HT-29 (cell line): ENCODE results near the gene WDR37. TPM values are rescaled to one million over a fixed set of nuclear protein-coding genes. Genes with fewer than 3 reads are reported as not detected.

ENCODE experiments used
- DNase-seq: peaks from one replicate; pipeline ENCODE4 v3.0.0-alpha.2; 2015; ENCODE audit warnings: low spot score
- total RNA-seq: library from RNA; depleted of rRNA; stranded (reverse); fragments of >200 nt; shearing (Covaris generic); gene quantifications from 2 replicates; pipeline ENCODE4 v1.2.3, GENCODE V29; 2014

Gene WDR37
- total RNA-seq, 1 experiment from 2014 or later, result 7.2 TPM

DNA sequence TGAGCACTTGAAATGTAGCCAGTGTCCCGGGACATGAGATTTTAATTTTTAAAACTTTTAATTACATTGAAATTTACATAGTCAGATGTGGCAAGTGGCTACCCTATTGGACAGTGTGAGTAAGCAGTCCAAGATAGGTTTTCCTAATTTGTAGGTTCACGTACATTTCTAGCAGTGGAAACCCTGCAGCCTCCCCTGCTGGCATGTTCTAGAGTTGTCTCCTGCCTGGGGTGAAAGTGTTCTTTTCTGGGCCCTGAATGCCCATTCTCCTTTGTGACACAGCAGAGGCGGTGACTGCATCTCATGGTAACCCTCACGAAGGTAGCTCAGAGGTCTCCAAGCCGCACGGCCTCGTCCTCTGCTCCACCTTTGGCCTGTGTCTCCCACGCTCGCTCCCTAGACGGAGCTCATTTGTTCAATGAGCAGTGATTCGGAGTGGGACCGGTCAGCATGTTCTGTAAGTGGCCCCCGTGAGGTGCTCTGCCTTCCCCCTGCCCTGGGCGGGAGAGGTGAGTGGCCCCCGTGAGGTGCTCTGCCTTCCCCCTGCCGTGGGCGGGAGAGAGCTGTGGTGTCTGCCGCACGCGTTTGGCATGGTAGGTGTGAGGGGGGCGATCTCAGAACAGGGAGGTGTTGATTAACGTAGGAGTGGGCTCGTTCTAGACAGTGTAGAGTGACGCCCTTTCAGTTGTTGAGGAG is 18.0 kb downstream of the WDR37 start:
- peak; percentile 3 for DNase-seq

DNA sequence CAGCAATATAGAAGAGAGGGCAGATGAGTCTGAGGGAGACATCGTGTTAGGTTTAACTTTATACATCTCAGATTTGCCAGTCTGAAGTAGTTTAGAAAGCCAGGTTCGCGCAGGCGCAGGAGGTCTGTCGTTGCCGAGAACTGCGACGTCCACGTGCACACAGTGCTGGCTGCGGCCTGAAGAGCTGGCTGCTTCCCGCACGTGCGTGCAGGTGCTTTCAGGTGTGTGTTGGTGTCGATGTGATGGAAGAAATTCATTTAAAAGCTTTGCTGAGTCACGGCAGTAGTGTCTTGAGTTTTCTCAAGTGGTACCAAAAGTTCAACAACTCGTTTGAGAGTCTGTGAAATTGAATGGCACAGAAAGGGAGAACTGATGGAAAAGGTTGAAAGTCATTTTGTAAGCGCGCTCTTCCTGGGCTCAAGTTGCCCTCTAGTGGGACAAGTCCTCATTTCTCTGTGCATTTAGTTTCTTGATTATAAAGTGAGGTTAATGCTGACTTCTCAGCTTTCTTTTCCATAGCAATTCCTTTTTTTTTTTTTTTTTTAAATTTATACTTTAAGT is 18.6 kb downstream of the WDR37 start:
- DNase-seq, result no peak

DNA sequence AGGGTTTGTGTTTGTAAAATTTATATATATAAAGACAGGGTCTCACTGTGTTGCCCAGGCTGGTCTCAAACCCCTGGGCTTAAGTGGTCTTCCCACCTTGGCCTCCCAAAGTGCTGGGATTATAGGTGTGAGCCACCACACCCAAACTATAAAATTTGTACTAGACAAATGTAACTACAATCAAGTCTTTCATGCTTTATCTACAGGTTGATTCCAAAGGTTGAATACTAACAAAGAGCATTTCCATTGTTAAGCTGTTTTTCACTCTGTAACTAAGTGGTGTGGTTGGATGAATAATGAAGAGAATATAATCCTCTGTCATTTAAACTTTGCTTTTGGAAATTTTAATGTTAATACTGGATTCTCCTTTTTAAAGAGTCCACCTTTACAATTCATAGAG is 22.5 kb downstream of the WDR37 start:
- no peak for DNase-seq

DNA sequence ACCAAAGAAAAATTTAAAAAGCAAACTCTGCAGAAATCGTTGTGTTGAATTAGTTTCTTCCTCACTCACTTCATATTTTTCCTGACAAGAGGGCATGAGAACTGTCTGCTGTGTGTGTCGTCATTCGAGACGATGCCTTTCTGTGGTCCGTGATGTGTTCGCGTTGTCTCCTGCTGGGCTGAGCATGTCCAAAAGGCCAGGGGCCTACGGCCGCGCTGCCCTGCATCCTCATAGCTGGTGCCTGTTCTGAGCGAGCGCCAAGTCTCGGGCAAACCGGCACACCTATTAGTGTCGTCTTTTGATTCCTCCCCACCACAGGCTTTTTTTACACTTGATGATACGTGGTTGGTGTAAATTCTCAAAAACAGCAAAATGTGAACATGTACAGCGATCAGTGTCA is 27.4 kb downstream of the WDR37 start:
- no peak for DNase-seq

DNA sequence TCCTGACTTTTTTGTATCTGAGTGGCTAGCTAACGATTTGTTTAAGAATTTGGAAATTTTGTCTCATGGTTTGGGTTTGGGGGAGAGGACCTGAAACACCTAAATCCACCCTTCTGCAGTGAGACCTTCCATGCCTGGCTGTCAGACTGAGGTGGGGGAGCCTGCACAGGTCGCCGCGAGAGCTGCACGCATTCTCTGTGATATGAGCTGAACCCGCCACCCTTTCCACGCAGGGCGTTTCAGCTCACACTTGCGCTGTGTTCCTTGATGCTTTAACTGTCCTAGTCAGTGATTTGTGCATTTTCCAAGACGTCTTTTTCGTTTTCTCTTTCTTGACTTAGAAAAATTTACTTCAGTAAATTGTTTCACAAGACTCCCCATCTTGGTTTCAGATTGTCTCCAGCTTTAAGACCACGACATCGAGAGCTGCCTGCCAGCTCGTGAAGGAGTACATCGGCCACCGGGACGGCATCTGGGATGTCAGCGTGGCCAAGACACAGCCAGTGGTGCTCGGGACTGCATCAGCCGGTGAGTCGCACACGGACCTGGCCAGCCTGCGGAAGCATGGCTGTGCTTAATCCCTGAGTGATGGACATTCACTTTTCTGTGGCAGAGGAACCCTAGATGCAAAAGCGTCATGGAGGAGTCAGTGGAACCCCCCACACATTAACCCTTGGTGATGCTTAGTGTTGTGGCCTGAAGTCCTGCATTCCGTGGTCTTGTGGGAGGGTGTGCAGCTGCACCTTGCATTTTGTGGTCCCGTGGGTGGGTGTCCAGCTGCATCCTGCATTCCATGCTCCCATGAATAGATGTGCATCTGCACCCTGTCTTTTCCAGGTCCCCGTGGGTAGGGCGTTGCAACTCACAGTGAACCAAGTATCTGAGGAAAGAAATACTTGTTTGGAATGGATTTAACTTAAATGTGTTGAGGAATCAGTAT is 28.1 kb downstream of the WDR37 start:
- DNase-seq, result no peak

DNA sequence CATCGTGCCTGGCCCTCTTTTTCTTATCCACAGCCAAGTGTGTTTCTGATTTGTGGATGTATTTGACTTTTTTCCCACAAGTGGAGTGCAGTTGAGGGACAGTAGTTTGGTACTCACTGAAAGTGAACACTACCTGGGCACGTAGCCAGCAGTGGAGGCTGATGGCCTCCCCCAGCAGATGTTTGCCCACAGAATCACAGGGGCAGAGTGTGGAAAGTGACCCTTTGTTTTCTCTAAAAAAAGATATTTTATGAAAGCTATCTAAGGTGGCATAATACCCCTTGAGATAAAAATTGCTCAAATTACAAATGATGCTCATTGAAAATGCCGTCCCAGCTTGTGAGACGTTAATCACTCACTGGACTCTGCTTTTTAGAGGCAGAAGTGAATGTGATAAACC is 29.1 kb downstream of the WDR37 start:
- no peak for DNase-seq

DNA sequence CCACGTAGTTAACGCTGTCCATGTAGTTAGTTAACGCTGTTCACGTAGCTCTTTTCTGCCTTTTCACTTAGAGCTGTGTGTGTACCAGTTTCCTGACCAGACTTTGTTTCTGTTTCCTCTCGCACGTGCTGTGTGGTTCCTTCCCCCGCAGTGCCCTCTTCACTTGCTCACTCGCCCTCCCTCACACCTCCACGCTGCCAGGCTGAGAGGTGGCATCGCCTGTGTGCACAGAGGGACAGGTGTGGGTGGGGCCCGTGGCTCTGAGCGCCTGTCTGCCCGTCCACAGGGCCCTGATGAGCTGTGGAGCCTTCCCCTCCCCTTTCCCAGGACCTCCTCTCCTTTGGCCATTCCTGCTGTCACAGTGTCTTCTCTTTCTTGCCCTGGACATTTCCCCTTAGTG is 30.6 kb downstream of the WDR37 start:
- DNase-seq, result no peak

DNA sequence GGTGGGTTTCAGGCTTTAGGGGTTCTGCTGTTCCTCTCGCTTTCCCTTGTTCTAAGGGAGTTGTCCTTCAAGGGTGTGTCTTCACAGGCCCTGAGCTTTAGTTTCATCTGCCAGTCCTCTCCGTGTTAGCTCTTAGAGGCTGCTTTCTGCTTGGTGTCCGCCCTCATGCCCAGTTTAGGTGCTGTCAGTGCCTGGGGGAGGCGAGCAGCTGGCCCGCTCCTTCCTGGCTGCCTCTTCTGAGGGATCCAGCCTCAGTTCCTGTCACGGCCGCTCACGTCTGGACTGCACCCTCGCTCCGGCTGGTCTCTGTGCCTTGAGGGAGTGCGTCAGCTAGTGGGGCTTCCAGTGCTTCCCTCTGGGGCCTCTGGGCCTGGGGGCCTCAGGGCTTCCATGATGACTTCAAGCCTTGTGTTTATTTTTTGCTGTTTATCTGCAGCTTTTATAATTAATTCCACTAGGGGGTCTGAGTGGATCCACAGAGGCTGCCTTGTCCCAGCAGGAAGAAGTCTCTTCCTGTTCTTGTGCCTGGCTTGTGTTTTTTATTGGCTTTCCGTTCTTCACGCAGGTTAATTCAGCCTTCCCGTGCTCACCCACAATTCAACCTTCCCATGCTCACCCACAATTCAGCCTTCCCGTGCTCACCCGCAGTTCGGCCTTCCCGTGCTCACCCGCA is 33.0 kb downstream of the WDR37 start:
- DNase-seq, result no peak

DNA sequence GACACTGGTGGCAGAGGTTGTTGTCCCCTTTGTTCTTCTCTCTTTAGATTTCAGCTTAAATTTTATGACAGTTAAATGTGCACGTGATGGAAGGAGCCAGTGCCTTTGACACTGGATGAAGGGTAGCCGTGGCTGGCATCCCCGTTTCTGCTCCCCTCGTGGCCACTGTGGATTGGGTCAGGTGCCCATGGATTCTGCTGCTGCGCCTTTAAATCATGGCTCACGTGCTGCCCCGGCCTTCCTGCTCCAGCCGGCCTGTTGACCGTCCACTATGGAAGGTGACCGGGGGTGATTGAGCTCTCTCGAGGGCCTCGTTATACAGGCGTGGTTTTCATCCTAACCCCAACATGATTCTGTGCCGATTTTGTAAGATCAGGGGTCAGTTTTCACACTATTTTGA is 34.5 kb downstream of the WDR37 start:
- DNase-seq, result no peak

DNA sequence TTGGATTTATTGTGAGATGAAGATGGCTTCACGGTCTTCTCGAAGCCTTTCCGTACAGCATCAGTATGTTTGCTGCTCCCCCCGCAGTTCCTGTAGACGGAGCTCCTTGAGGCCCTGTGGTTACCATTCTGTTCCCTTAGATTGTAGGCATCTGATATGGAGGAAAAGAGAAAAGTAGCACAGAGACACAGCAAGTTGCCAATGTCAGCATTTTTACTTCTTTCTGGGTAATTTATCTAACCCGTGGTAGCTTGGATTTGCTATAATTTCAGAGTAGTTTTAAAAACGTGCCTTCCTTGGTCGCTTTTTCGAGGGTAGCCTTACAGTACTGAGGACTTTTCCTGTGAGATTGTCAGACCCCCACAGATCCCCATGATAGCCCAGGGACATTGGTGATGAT is 37.5 kb downstream of the WDR37 start:
- DNase-seq, result no peak

DNA sequence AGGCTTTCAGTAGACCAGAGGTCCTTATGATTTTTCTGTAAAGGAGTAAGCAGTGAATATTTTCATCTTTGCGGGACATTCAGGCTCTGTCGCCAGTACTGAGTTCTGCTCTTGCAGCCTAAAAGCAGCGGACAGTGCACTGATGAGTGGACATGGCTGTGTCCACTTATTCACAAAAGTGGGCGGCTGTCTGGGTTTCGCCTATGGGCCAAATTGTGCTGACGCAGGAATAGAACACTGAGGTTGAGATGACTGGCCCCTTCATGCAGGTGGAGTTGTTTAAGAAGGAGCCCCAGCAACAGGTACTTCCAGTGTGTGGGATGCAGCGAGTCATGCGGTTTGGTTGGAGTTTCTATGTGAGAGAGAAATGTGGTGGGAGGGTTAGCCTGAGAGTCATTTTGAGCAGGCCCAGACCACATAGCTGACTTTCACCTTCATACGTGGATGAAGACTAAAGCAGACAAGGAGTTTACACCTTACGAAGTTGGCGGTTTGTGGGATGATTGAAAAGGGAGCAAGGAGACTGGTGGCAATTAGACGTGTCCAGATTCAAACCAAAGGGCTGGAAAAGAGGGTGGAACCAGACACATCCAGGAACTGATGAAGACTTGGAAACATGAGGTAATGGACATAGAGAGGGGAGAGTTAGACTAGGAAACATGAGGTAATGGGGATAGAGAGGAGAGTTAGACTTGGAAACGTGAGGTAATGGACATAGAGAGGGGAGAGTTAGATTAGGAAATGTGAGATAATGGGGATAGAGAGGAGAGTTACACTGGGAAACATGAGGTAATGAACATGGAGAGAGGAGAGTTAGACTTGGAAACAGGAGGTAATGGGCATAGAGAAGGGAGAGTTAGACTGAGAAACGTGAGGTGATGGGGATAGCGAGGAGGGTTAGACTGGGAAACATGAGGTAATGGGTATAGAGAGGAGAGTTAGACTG is 38.2 kb downstream of the WDR37 start:
- DNase-seq, result no peak

DNA sequence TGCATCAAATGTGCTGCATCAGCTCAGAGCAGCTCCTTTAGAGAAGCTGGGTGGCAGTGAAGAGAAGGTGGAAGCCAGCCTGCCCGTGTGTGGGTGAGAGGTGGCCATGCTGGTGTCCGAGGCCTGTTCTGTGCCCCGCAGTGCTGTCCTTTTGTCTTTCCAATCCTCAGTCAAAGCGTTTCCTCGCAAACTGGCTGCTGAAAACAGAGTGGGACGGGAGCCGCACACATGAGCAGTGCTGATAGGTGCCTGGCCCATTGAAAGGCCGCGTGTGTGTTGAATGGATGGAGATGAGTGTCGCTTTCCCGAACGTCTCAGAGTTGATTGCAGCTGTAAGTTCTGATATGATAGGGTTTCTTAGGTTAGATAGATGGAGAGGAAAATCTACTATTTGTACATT is 39.3 kb downstream of the WDR37 start:
- DNase-seq, result no peak

DNA sequence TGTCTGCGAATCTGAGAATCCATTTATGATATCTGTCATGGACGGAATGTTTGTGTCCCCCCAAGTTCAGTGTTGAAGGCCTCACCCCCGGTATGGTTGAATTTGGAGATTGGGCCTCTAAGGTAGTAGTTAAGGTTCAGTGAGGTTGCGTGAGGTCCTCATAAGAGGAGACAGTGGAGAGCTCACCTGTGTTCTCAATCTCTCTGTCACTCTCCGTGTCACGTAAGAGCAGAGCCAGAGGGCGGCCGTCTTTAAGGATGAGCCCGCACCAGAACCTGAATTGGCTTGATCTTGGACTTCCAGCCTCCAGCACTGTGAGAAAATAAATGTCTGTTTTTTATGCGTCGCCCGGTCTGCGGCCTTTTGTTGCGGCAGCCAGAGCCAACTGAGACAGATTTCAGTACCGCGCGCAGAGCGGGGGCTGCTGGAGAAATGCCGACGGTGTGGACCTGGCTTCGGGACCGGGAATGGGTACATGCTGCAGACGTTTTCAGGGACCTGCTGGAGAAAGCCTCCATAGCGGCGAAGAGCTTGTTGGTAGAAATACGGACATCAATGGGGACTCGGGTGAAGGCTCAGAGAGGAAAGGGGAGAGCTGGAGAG is 40.2 kb downstream of the WDR37 start:
- DNase-seq, result no peak

DNA sequence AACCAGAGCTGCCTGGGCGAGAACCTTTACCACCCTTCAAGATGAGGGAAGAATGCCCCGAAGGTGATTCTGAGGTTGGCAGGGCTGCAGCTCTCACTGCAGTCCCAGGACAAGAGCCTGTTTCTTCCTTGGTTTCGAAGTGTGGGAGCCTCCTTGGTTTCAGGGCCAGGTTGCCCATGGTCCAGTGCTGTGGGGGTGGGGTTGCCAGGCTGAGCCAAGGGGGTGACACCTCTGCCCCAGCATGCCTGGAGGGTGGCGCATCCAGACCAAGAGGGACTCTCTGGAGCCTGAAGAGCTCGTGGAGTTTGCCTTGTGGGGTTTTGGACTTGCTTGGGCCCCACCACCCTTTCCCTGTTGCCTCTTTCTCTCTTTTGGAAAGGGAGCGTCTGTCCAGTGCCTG is 41.3 kb downstream of the WDR37 start:
- DNase-seq, result no peak

DNA sequence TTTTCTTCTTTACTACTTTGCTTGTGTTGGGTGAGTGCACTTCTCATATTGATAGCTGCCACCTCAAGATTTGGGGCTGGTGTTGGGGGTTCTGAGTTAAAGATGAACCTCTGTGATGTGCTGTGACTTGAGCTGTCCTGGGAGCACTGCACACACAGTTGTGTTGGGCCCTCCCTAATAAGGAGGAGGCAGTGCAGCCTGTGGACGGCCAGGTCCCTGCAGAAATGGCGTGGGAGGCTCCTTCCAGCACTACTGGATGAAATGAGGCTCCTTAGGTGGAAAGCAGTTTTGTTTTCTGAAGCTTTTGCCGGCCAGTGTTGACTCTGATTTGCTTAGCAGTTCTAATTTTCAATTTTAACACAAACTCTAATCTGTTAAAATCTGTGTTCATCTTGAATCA is 44.0 kb downstream of the WDR37 start:
- DNase-seq, result no peak

DNA sequence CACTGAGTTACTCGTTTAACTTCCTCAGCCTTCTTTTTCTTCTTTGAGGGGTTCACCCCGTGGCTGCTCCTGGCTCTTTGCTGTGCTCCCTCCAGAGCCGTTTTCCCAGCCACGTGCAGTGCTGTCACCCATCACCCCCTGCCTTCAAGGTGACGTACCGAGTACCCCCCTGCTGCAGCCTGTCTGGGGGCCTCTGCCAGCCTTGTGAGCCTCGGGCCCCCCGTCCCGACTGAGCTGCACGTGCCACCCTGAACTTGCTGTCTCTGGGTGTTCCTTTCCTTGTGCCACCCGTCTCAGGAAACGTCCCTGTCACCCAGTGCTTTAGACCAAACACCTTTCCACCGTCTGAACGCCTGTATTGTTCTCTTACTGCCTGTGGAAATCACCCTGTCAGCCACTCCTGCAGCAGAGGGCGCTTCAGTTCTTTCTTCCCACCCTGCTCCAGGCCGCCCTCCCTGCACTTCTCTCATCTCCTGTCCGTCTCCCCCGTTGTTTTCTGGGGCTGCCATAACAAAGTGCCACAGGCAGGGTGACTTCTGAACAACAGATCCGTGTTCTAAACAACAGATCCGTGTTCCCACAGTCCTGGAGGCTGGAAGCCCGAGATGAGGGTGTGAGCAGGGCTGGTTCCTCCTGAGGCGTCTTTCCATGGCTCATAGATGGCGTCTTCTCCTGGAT is 44.6 kb downstream of the WDR37 start:
- no peak for DNase-seq

DNA sequence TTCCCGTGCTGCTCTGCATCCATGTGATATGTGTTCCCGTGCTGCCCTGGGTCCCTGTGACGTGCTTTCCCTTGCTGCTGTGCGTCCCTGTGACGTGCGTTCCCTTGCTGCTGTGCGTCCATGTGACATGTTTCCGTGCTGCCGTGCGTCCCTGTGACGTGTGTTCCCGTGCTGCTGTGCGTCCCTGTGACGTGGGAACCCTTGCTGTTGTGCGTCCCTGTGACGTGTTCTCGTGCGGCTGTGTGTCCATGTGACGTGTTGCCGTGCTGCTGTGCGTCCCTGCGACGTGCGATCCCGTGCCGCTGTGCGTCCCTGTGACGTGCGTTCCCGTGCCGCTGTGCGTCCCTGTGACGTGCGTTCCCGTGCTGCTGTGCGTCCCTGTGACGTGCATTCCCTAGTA is 45.8 kb downstream of the WDR37 start:
- no peak for DNase-seq

DNA sequence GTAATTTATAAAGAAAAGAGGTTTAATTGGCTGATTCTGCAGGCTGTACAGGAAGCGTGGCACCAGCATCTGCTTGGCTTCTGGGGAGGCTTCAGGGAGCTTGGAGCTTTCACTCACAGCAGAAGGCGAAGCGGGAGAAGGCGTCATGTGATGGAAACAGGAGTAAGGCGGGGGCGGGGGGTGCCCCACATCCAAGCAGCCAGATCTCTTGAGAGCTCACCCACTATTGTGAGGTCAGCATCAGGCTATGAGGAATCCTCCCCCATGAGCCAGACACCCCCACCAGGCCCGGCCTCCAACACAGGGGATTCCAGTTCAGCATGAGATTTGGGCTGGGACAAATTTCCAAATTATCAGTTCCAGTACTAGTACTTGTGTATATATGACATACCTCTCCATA is 46.2 kb downstream of the WDR37 start:
- no peak for DNase-seq

DNA sequence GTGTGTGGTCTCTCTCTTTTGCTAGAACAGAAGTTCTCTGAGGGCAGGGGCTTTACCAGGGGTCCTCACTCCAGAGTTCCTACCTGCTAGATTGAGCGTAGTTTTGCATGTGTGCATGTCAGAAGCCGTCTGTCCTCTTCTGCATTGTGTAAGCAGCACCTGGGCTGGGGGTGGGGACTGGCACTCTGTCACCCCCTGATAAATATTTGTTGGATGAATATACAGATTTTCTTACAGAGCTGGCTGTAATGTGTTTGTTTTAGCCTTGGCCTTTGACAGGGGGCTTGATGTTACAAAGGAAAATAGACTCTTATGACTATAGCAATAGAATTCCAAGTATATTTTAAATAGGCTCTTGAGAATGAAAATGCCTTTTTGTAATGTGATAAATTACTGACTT is 46.6 kb downstream of the WDR37 start:
- no peak for DNase-seq

DNA sequence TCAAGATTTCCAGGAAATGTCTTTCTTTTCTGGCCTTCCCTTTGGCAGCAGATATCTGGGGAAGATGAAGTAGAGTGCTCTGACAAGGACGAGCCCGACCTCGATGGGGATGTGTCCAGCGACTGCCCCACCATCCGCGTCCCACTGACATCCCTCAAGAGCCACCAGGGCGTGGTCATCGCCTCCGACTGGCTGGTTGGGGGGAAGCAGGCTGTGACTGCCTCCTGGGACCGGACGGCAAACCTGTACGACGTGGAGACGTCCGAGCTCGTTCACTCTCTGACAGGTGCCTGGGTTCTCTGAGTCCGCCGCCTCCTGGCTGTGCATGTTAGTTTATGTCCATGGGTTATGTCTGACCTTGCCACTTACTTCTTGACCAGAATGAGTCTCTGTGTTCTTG is 47.4 kb downstream of the WDR37 start:
- no peak for DNase-seq
